SIG-M5 (cell line): Measurements from ENCODE around the gene CYP19A1.

Experiments used
- DNase-seq: peaks from one replicate; lab custom pipeline; 2025; lab: John Stamatoyannopoulos, UW

CYP19A1 gene

DNA sequence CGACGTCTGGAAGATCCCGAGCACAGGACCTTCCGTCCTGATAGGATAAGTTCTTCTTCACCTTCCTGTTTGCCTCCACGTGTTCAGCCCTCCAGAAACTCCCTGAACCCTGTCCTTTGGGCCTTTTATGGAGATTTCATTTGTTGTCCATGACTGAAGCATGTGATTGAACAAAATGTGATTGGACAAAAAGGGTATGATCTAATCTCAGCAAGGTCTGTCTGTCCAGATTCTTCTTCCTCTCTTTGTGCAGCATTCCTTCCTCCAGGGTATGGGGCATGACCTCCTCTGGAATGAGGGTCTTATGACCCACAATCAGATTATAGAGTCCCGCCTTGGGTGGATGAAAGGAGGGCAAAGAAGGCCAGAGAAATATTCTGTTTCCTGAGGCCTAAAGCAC lies at the start of gene CYP19A1:
CYP19A1 (minus strand) TSS at position 101 of the 400 bp plus-strand sequence. CDS start 95,684 bp downstream, outside the sequence.
- no peak for DNase-seq

DNA sequence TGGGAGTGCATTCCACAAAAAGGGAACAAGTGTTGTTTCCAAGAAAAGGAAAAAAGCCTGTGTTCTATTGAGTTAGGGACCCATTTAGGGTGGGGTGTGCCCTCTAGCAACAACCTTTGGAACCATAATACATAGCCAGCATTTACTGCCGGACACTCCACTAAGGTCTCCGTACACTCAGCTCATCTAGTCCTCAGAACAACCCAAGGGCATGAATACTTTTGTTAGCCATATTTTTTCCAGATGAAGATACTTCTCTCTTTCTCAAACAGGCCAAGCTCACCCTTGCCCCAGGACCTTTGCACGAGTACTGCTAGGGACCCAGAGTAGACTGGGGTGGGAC lies 49.3 kb upstream of the CYP19A1 start:
- no peak for DNase-seq

DNA sequence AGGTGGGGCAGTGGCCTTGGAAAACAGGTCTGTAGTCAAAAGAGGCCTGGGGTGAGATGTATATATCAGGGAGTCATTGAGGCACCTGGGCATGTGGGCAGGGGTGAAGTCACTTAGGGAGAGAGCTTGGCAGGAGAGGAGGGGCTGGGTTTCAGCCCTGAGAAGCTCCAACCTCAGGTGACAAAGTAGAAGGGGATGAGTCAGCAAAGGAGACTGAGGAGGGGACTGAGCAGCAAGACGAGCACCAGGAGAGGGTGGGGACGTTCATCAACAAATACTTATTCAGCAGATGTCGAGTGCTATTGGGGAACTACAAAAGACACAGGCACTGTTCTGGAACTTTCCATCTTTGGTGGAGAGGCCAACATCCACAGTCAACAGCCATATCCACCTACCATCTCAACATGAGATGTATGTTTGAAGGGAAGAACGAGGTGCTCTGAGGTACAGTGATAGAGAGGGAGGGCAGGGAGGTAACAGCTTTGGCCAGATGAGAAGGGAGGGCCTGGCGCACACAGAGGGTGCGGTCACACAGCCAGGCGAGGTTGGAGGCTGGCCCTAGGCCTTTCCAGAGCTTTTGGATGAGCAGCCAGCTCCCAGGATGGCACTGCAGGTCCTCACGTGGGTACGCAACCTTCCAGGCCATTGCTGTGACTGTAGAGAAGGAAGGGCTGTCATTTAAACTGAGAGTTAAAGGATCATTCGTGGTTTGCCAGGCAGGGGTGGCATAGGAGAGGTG lies 48.7 kb upstream of the CYP19A1 start:
- no peak for DNase-seq

DNA sequence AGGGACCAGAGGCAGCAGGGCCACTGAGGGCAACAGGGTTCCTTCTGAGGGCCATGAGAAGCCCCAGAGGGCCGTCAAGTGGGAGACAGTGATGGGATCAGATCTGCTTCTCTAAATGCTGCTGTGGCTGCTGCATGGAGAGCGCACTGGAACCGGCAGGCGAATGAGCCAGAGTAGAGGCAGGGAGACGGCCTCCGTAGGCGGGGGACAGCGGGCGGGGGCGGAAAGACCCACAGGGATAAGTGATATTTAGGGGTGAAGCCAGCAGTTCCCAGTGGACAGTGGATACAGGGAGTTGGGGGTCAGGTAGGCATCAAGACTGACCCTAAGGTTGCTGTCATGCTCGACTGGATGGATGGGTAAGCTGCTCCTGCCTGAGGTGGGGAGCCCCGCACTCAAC lies 48.1 kb upstream of the CYP19A1 start:
- no peak for DNase-seq

DNA sequence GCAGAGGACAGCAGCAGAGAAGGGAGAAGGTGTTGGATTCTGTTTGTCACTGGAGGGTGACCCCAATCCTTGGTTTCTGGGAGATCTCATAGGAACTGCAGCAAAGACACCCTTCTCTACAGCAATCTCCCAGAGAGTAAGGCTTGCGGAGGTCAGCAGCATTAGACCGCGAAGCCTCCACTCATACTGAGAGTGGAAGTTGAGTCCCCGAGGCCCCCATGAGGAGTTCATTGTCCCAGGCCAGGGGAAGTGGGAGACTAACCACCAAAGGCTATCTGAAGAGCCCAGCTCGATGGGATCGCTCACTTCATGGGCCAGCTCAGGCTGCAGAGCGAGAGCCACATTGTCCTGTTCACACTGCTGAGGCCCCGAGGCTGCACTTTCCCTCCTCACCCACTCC lies 47.6 kb upstream of the CYP19A1 start:
- DNase-seq = no peak

DNA sequence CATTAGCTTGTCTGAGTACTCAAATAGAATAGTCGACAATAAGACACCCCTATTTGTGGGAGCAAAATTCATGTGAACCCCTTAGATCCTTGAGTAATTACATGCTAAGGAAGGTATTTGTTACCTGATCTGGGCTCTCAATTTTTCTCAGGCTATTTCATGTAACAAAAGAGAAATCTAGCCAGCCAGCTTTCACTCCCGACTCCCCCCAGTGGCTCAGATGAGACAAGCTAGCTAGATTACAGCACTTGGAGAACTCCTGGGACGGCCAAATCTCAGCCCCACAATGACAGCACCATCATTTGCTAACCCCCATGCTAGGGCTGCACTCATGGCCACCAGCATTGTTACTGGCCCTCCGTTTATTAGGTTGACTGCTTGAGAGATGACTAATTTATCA lies 44.4 kb upstream of the CYP19A1 start:
- no peak for DNase-seq

DNA sequence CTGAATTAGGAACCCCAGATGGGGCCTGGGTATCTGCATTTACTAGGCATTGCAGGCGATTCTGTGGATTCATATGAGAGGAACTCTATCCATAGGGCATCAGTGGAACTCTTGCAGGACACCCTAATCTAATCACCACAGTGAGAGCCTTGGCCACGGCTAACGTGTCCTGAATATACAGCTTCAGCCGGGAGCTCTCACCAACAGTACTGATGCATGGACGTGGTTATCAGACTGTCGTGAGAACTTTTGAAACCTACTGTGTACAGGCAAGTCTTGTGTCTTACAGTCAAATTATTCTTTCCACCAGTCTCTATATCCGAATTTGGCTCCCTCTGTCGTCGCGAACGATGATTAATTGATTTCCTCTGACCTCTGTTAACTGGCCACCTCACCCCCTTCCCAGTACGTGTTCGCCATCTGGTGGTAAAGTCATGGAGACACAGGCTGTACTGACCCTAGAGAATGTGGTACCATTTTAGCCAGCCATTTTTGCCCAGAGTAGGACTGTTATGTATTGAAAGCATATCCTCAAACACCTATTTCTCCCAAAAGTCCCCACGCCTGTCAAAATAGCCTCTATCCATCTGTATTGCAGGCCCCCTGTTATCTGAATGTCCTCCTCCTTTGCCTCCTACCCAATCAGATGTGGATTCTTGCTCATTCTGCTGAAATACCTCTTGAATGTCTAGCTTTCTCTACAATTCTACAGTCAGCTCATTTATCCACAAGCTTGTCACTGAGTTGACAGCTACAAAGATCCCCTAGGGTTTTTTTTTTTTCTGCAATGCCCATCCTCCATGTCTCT lies 42.8 kb upstream of the CYP19A1 start:
- DNase-seq = no peak

DNA sequence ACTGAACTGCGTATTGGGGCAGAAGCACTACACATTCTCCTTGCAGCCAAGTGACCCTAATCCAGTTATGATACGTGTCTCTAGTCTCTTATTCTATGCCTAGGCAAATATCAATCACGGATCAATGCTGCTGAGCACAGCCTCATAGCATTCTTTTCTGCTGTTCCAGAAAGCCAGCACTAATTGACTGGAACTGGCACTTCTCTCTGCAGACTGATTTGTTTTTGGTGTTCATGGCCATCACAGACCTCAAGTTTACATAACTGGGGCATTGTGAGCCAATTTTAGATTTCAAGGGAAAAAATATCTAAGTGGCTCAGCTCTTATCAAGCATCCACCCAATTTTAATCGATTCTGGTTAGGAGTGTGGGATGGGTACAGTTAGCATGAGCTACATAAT lies 41.0 kb upstream of the CYP19A1 start:
- DNase-seq = no peak

DNA sequence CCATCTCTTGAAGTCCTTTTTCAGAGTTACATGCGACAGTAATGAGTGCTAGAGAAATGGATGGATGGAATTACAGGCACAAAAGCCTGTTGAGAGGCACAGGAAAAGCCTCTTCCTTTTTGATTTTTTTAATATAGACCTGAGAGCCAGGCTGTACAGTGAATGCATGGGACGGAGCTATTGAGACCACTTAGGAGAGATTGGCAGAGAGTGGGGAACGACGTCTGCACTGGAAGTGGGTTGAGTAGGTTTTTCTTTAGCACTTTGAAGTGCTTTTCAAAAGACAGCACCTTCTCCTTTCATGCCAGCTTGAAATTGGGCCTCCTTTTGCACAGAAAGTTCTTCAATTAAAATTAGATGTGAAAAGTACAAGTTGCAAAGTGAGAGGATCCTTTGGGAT lies 40.0 kb upstream of the CYP19A1 start:
- DNase-seq = no peak

DNA sequence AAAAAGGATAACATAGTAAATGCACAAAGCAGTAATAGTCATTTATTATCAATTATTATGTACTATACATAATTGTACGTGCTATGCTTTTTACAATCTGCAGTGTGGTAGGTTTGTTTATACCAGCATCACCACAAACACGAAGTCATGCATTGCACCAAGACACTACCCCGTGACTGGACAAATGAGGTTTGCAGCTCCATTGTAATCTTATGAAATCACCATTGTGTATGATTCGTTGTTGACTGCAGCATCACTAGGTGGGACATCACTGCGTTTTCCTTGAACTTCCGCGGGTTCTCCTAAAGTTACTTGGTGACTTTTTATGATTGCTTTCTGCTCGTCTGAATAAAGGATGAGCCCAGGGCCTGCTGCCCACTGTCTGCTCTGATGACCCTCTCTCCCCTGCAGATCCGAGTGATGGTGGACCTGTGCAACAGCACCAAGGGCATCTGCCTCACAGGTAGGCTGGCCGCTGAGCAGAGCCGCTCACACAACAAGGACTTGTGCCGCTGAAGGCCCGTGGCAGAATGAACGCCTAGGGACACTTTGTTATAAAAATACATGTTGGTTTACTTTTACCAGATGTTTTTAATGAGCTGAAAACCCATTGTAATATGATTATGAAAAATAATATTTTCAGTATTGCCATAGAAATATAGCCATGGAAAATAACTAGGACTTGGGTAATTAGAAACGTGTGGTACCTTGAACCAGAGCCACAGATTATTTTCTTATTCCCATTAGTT lies 38.8 kb upstream of the CYP19A1 start:
- no peak for DNase-seq

DNA sequence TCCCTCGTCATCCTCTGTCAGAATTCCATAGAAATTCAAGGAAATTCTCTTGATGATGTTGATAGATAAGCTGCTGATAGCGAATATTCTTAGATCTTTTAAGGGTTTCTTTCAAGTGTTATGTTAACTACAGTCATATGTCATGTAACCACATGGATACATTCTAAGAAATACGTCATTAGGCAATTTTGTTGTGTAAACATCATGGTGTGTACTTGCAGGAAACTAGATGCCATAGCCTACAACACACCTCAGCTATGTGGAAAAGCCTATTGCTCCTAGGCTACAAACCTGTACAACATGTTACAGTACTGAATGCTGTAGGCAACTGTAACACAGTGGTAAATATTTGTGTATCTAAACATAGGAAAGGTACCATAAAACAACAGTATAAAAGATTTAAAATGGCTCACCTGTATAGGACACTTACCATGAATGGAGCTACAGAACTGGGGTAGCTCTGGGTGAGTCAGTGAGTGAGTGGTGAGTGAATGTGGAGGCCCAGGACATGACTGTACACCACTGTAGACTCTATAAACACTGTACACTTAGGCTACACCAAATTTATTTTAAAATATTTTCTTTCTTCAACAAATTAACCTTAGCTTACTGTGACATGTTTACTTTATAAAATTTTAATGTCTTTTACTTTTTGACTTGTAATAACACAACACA lies 37.7 kb upstream of the CYP19A1 start:
- no peak for DNase-seq

DNA sequence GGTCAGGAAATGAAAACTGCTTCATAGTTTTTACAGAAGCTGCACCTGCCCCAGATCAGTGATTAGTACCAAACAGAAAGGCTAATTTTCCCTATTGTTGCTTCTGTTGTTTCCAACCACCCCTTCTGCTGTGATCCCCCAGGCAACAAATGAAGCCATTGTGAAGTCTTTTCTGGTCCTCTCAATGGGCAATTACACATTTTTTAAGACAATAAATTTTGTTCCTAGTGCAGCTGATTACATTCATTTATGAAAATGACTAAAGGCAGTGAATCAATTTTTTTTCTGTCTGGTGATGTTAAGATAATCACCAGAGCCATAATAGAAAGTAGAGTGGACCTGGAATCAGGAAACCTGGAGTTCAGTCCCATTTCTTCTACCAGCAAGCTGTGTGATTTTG lies 35.7 kb upstream of the CYP19A1 start:
- DNase-seq = no peak

DNA sequence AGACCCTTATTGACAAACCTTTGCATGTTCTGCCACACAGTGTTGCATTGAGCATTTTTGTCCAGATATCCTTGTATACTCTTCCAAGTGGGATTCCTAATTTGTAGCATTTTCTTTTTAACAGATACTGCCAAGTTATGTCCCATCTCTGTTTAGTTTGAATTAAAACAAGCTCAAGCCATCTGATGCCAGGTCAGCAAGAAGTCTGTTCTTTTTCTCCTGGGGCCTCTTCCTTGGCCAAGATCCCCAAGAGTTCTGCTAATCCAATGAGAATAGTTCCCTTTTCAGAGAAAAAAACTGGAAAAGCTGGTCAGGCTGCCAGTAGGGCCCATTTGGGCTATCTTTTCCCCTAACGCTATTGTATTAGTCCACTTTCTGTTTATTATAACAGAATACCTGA lies 32.9 kb upstream of the CYP19A1 start:
- no peak for DNase-seq

DNA sequence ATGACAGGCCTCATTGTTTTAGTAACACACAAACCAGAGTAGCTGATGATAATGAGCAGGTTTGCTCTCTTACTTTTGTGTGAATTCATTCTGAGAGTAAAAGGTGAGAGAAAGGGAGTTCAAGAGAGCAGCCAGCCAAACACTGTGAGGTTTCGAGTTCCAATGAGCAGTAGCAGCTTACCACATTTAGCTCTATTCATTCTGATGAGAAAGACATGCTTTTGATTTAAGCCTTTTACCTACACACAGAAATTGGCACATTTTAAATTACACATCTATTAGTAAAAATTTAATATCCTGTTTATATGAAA lies 31.0 kb upstream of the CYP19A1 start:
- DNase-seq = no peak

DNA sequence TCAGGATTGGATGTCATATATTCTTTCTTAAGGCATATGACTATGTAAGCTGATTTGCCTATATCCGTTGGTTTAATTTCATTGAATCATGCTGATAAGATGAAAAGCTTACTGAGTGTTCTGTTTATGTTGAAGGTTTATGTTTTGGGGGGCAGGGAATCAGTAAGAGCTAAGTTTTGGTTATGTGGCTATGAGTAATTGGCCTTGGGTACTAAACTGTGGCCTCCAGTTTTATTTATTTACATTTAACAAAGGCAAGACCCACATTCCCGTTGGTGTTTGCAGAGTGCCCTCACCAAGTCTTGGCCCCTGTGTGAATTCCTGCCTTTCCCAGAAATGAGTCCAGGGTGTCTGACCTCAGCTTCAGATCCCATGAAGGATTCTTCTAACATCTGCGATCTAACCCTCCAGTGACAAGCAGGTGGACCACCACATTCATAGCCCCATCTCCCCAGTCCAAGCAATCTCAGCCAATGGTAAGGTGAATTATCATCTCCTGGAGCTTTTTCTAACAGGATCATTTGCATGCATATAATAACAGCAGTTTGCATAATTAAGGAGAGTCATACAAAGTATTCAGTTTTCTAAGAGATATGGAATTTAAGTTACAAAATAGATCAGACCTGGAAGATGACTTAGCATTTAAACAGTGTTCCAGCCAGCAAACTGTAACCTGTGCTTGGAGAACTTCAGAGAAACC lies 30.5 kb upstream of the CYP19A1 start:
- no peak for DNase-seq

DNA sequence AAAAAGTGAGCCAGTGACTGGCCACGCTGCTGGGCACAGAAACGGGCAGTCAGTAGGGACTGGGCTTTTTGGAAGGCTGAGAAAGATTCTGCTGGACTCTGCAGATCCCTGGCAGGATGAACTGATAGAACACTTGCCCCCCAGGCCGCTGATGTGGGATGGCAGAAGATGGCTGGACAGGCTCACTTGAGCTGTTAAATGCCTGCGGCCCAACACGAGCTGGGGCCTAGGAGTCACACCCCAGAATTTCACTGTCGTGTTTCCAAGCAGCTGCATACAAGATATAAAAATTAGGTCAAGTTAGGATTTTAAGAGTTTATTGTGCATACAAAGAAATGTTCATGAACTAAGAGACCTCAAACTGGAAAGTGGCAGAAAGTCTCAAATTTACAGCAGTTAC lies 29.9 kb upstream of the CYP19A1 start:
- no peak for DNase-seq

DNA sequence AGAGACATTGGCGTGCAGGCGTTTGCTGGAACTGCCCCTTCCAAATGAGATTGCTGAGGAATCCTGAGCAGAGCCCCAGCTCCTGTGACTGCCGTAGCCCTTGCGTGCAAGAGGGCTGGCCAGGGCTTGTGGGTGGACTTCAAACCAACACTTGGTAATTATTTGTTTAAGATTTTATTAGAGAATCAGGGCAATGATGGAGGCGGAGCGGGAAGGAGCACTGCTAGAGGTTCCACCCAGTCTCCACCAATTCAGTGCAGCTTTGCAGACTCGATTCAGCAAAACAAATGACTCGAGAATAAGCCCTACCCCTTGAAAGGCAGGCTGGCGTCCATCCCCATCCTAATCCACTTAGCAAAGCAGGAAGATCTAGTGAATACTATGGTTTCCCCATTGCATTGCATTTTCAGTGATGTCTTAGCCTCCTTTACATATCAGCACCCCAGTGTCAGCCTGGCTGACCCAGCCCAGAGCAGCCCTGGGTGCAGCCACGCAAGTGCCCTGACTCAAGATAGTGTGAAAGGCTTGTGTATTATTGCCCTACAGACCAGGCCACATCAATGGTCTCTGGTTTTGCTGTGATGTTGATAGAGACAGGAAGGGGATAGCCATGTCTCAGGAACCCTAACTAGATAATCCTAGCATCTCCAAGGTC lies 29.1 kb upstream of the CYP19A1 start:
- no peak for DNase-seq

DNA sequence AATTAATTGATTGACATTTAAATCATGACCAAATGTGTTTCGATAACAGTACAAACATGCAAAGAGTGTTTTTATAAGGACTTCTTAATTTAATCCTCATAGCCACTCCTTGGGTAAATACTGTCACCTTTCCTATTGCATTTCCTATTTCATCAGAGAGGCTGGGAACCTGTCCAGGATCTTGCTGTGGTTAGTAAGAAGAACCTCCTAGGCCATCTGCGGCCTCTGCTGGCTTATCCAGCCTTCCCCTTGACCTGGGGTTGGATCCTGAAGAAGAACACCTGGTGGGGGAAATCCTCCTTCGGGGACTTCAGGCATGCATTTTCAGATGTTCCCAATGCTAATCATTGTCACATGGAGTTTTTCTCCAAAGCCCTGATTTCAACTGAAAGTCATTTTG lies 28.5 kb upstream of the CYP19A1 start:
- no peak for DNase-seq

DNA sequence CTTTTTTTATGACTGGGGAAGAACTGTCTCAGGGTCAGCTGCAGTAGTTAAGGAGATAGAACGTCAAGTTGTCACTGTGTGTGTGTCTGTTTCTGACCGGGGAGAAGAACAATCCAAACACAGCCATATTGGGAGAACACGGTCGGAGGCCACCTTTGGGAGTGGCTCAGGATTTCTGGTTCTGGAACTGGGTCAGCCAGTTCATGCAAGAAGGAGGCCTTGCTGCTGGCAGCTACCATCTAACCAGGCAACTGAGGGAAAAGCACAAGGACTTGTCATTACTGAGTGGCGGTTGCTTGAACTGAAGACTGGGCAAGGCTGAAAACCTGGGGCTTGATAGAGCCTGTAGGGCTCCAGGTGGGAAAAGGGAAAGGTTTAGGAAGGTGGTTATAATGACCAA lies 27.7 kb upstream of the CYP19A1 start:
- DNase-seq = no peak

DNA sequence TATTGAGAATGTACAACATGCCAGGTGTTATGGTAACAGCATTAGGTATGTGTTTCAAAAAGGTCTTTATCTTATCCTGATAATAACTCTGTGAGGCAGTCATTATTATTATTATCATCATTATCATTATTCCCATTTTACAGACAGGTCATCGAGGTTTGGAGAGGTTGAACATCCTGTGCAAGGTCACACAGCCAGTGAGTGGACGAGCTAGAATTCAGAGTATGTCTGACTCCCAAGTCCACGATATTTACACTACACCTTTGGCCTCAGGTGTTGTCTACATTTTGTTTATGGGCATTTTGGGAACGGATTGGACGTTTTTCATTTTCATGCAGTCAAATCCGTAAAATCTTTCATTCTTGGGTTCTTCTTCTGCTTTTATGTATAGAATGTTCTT lies 27.0 kb upstream of the CYP19A1 start:
- no peak for DNase-seq

DNA sequence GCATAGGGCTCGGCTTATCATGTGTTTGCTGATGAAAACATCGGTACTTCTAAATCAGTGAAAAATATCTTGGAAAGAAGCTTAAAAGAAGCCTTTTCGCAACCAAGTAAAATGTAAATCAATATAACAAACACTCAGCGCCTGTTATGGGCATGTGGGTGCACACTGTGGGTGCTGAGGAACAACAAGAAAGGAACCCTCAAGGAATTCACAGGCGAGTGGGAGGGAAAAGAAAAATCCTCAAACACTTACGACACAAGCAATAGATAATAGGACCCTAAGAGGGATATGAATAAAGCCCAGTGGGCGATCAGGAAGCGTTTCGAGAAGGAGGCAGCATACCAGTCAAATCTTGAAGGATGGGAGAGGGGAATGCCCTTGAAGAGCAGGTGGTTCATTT lies 25.0 kb upstream of the CYP19A1 start:
- no peak for DNase-seq

DNA sequence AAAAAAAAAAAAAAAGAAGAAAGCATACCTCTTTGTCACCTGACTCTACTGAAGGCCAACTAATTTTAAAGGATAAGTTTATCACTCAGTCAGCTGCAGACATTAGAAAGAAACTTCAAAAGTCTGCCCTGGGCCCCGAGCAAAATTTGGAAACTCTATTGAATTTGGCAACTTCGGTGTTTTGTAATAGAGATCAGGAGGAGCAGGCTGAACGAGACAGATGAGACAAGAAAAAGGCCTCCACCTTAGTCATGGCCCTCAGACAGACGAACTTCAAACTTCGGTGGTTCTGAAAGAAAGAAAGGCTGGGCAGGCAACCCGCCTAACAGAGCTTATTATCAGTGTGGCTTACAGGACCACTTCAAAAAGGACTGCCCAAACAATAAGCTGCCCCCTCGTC lies 21.6 kb upstream of the CYP19A1 start:
- no peak for DNase-seq
